NCI-H1436 (cell line): ENCODE measurements around the gene HIRIP3.
"Not testable (repeated sequence)": the region's sequence is repeated elsewhere in the genome, so short reads cannot be mapped to it uniquely, and the experiment has no call there.

Source experiments
- DNase-seq: peaks from one replicate; lab custom pipeline; 2025; lab: John Stamatoyannopoulos, UW

Gene HIRIP3

GRCh38 chr16:29959821-29960220 lies 35.6 kb downstream of the HIRIP3 start:
- not testable (repeated sequence) for DNase-seq

- no peak for DNase-seq
Measured at GRCh38 chr16:29959293-29959692, 36.1 kb downstream of the HIRIP3 start.

DNA sequence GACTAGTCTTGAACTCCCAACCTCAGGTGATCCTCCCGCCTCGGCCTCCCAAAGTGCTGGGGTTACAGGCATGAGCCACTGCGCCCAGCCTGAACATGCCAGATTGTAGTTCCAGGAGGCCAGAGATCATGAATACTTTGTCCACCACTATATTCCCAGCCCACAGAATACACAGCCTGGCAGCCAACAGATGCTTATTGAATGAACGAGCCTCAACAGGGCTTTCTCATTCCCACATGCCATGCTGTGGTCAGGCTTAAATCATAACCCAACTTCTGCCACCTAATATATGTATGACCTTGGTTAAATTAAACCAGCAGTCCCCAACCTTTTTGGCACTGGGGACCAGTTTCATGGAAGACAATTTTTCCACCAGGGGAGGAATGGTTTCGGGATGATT lies 36.7 kb downstream of the HIRIP3 start:
- DNase-seq: no peak

DNA sequence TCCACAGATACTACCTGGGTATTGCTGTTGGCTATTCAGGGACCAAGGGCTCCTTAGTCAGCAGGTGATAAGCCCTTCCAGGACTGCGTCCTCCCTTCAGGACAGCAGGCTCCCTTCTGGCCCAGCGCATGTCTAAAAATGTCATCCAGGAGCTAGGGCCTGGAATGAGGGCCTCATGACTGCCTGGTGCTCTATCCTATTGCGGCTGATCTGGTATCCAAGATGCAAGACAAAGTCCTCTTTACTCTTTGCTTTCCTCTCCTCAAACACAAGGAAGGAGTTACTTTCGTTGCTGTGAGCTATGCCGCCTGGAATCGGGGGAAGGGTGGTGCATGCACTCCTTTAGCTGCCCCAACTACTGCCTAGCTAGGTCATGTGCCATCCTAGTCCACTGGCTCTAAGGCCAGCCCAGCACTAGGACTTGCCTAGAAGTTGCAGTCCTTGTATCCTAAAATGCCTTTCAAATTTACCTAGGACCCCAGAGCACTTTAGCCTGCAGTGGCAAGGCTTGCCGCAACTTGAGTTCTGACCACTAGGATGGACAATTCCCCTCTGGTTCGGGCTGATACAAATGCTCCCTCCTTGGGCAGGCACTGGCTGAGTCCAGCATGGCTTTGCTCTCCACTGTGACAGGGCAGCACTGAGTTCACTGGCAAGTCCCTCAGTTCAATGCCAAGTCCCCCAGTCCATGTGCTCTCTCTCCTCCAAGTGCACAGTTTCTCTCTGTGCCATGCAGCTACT lies 43.6 kb downstream of the HIRIP3 start:
- DNase-seq: no peak

GRCh38 chr16:29950806-29951461 lies 44.5 kb downstream of the HIRIP3 start:
- no peak for DNase-seq

- no peak for DNase-seq
Measured at GRCh38 chr16:29947897-29948296, 47.5 kb downstream of the HIRIP3 start.

DNA sequence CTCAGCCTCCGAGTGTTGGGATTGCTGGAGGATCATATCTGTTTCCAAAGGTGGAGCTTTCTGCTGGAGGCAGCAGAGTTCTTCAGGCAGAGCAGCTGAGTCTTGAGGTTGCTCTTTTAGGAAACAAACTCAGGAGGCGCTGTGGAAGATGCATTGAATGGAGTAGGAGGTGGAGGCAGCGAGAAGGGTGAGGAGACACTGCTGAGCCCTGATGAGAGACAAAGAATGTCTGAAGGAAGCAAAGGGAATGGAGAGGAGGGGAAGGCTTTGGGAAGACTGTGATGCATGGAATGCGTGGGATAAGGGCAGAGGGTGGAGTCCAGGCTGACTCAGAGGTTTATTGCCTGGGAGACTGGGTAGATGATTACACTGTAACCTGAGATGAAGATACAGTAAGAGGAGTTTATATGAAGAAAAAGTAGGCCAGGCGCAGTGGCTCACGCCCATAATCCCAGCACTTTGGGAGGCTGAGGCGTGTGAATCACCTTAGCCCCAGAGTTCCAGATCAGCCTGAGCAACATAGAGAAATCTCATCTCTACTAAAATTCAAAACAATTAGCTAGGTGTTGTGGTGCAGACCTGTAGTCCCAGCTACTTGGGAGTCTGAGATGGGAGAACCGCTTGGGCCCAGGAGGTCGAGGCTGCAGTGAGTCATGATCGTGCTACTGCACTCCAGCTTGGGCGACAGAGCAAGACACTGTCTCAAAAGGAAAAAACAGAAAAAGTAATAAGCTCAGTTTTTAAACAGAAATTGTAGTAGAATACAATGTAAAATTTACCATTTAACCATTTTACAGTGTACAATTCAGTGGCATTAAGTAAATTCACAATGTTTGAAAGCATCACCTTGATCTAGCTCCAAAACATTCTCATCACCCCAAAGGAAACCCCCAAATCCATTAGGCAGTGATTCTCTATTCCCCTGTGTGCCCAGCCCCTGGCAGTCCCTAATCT lies 51.3 kb downstream of the HIRIP3 start:
- DNase-seq: peak; percentile 31
